Pulmonary artery endothelial cell (primary cell): Measurements from ENCODE around the gene FRMPD2. TPM values are rescaled to one million over a fixed set of nuclear protein-coding genes. Genes with fewer than 3 reads are reported as not detected.
"Not testable (repeated sequence)": the region's sequence is repeated elsewhere in the genome, so short reads cannot be mapped to it uniquely, and the experiment has no call there.

ENCODE experiments used
- DNase-seq: peaks from one replicate; pipeline ENCODE4 v3.0.0-alpha.2; 2011; ENCODE audit warnings: low read depth, low spot score
- total RNA-seq: library from RNA; depleted of rRNA; stranded (reverse); fragments of >200 nt; gene quantifications from 2 replicates; pipeline ENCODE4 v1.2.3, GENCODE V29; 2014

FRMPD2 gene
- total RNA-seq, 1 donor from 2014 or later, result not detected

DNA sequence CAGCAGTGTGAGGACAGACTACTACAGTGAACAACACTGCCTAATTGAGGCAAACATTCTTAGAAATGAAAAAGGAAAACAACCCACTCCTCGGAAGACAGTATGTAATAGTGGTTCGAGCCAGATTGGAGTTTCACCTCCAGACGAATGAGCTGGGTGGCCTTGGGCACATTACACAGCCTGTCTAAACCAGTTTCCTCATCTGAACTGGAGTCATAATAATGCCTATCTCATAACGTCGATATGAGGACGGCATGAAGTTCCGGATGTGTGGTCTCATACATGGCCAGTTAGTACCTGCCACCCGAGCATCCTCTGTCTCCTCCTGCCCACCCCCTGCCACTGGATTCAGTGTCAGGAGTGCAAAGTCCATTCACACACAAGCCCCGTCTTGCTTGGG lies 15.8 kb upstream of the FRMPD2 start:
- DNase-seq, result no peak

DNA sequence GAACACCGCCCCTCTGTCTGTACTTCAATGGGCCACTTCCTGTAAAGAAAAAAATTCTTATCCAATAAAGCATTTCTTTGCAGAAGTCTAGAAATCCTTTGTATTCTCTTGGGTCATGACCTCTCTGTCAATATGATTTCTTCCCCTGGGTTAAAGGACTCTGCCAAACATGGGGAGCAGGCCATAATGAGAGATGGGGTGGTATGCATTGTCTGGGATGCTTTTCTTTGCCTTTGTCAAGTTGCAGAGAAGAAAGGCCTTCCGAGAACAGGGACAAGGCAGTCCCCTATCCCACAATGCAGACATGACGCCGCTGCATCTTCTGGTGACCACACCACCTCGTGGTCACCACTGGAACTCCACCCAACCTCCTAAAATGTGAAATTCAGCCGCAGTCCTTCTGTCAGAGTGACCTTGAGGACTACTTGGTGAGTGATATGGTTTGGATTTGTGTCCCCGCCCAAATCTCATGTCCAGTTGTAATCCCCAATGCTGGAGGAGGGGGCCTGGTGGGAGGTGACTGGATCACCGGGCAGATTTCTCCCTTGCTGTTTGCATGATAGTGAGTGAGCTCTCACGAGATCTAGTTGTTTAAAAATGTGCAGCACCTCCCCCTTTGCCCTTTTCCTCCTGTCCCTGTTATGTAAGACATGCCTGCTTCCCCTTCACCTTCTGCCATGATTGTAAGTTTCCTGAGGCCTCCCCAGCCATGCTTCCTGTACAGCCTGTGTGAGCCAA lies 15.2 kb upstream of the FRMPD2 start:
- no peak for DNase-seq

- DNase-seq, result no peak
Measured at GRCh38 chr10:48288661-48289060, 14.2 kb upstream of the FRMPD2 start.

GRCh38 chr10:48287417-48288391 lies 13.2 kb upstream of the FRMPD2 start:
- DNase-seq, result no peak

DNA sequence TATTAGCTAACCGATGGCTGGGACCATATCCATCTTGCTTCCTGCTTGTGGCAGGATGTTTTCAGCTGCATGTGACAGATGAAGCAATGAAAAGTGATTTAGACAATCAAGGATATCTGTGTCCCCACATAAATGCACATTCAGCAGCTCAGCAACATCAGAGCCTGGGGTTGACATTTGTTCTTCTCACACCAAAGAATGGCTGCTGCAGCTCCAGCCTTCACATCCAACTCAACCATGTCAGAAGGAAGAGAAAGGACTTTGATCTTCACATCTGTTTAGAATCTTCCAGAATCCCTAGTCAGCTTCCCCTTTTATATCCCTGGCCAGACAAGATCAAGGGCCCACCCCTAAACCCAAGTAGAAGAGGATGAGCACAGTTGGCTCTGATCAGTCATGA lies 11.9 kb upstream of the FRMPD2 start:
- DNase-seq, result no peak

GRCh38 chr10:48285710-48286109 lies 11.2 kb upstream of the FRMPD2 start:
- DNase-seq, result no peak

DNA sequence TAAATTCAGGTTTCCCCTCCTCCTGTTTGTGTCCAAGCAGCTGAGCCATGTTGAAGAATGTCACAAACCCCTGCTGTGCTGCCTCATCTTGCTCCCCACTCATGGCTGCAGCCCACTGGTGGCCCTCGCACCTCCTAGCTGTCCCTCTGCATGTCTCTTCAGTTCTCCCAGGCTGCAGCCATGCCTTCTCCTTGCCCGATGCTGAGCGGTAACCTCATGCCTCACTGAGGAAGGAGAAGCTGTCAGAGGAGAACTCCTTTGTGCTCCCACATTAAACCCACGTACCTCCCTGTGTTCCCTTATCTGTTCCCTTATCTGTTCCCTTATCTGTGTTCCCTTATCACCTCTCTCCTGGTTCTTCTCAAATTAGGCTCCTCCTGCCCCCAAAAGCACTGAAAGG lies 10.3 kb upstream of the FRMPD2 start:
- DNase-seq, result no peak

DNA sequence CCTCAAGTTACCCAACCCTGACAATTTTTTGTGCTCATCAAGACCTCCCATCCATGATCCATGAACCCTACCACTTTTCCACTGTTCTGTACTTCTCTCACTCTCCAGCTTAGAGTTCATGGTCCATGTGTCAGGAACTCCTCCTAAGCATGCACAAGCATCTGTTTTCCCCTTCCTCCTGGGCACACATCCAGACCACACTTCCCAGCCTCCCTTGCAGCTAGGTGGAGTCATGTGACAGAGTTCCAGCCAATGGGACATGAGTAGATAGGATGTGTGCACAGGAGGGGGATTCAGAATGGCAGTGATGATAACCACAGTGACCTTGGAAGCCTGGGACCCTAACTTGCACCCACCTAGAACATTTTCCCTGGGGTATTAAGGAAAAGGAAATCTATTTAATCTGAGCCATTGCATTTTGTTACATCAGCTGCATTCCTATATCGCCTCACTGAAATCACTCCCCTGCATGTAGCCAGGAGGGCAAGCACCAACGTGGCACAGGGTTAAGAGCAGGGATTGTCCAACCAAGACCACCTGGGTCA lies 9.6 kb upstream of the FRMPD2 start:
- no peak for DNase-seq

- DNase-seq, result no peak
Measured at GRCh38 chr10:48282829-48283228, 8.3 kb upstream of the FRMPD2 start.

GRCh38 chr10:48281697-48282096 lies 7.2 kb upstream of the FRMPD2 start:
- DNase-seq, result not testable (repeated sequence)

GRCh38 chr10:48279081-48279751 lies 4.7 kb upstream of the FRMPD2 start:
- DNase-seq, result no peak

- no peak for DNase-seq
Measured at GRCh38 chr10:48277093-48277492, 2.6 kb upstream of the FRMPD2 start.

- no peak for DNase-seq
Measured at GRCh38 chr10:48273741-48274140, 755 bp downstream of the FRMPD2 start.

GRCh38 chr10:48272682-48273081 lies 1.8 kb downstream of the FRMPD2 start:
- DNase-seq, result no peak

GRCh38 chr10:48271047-48271730 lies 3.3 kb downstream of the FRMPD2 start:
- DNase-seq, result no peak

- DNase-seq, result no peak
Measured at GRCh38 chr10:48266528-48266927, 8.0 kb downstream of the FRMPD2 start.

DNA sequence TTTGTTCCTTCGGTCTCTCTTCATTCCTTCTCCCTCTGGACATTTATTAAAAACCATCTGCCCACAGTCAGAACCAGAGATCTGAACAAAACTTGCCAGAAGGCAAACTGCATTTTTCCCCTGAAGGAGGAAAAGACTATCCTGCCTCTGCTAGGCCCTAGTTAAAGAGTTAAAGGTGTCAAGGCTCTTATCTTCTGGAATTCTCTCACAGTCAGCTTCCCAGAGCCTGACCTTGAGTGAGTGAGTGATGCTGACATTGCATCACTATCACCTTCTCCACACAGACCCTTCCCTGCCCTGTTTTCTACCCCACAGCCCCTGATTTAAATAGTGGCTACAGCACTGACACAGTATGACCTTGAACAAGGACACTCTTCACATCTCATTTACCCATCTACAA lies 16.4 kb downstream of the FRMPD2 start:
- no peak for DNase-seq

- no peak for DNase-seq
Measured at GRCh38 chr10:48257407-48257961, 17.0 kb downstream of the FRMPD2 start.

DNA sequence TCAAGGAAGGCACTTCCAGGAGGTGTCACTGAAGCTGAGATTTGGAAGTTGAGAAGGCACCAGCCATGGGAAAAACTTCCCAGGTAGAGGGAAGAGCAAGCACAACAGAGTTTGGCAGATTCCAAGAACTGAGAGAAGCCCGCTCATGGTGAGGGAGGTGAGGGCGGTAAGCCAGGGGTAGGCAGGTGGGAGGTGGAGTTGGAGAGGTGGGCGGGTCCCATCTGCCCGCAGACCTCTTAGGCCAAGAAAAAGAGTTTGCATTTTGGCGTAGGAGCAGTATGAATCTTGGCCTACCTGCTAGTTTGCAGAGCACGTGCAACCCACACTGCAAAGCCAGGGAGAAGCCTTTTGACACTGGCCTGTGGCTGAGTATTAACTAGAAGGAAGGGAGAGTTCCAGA lies 18.8 kb downstream of the FRMPD2 start:
- no peak for DNase-seq

DNA sequence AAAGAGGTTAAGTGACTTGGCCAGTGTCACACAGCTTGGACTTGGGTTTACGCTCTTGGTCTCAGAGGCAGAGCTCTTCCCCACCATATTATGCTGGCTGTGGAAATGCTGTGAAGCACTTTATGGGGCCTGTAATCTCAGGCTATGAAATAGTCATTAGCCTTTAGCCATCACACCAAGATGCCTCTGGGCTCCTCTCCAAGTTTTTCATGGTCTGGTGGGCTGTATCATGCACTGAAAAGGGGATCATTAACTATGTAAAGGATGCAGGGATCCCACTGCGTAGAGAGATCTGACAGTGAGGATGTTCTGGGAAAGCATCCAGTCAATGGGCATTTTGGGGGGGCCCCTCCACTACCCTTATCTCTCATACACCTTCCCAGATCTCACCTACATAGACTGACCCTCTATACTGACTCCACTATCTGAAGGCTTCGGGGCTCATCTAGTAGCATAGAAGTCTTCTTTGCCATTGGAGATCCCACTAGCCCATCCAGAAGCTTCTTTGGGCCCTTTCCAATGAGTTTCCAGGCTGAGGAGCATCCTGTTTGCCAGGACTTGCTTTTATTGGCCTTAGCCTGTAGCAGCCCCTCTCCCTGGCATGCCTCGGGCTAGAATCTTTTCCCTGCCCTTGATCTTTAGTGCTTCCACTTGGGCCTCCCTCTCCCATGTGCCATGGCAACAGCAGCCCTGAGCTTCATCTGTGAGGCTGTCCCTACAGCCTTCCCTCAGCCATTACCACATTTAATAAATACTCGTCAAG lies 19.6 kb downstream of the FRMPD2 start:
- no peak for DNase-seq
